ENCODE results near the gene TLCD2. TPM values are rescaled to one million over a fixed set of nuclear protein-coding genes. Genes with fewer than 3 reads are reported as not detected.
A peak's percentile ranks its signal among the peaks of the same experiment; 100 is the strongest.
"Not testable (repeated sequence)": the region's sequence is repeated elsewhere in the genome, so short reads cannot be mapped to it uniquely, and the experiment has no call there.

The TLCD2 gene, protein sequence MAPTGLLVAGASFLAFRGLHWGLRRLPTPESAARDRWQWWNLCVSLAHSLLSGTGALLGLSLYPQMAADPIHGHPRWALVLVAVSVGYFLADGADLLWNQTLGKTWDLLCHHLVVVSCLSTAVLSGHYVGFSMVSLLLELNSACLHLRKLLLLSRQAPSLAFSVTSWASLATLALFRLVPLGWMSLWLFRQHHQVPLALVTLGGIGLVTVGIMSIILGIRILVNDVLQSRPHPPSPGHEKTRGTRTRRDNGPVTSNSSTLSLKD
- 1 to 10 TPM; 3.7 to 6.0 TPM for total RNA-seq
- long read RNA-seq, full-length matches to known transcripts, result 1 of 1 reads
- long read RNA-seq, partial matches to known transcripts, result 0 of 1 reads
- long read RNA-seq, other reads (novel, unspliced or antisense), result 0 of 1 reads

DNA sequence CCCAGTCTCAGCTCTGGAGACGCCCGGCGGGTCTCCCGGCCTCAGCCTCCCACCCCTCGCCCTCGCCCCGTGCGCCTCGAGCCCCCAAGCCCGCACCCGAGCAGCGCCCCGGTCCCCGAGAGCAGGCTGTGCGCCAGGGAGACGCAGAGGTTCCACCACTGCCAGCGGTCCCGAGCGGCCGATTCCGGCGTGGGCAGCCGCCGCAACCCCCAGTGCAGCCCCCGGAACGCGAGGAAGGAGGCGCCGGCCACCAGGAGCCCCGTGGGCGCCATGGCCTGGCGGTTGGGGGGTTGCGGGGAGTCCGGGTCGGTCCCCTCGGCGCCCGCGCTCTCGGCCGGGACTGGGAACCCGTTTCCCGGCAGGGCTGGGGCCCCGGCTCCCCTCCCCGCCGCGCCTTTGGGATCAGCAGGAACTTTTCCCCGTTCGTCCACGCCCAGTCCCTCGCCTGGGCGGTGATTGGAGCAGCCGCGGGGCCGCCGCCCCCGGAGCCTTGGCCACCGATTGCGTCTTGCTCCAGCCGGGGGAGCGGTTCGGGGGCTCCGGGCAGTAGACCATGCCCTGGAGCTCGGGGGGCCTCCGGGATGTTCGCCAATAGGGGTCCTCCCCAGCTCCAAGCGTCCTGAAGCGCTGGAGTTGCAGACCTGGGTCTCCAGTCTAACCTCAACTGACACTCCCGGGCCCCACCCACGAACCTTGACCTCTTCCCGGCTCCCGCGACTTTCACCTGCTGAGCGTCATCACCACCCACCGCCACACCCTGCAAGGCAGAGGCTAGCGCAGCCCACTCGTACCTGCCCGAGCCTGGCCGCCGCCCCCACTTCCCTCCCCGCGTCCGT lies at the start of gene TLCD2:
Gene TLCD2, minus strand, starts transcription at position 407 of the 836 bp plus-strand sequence. Its CDS starts 135 bp downstream, at position 272.
- ATAC-seq (peak; percentile 50 to 58), DNase-seq (peak; percentile 89)
- intact Hi-C loops (cut with DNase I), result loop anchor here in 1 of 2 donors (5.0 kb wide), 1 partner anchor 38 kb away; no protein-coding TSS in a partner anchor

DNA sequence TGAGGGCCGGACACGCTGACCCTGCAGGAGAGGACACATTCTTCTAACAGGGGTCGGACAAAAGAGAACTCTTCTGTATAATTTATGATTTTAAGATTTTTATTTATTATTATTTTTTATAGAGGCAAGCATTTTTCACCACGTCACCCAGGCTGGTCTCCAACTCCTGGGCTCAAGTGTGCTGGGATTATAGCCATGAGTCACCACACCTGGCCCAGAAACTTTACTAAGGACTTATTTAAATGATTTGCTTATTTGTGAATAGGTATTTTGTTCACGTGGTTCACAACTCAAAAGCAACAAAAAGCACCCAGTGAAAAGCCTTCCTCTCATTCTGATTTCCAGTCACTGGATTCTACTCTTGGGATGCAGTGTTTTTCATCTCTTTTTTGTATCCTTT lies 49.4 kb upstream of the TLCD2 start:
- ATAC-seq (no peak), DNase-seq (no peak)
- intact Hi-C loops (cut with DNase I), result no loop called here

DNA sequence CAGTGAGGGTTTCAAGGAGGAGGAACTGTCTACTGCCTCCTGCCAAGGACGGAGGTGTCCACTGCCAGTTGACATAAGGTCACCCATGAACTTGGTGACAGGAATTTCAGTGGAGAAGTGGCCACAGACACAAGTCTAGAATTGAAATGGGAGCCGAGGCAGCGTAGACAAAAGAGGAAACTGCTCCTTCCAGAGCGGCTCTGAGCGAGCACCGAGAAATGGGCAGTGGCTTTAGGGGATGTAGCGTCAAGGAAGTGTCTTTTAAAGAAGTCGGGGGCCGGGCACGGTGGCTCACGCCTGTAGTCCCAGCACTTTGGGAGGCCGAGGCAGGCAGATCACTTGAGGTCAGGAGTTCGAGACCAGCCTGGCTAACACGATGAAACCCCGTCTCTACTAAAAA lies 48.6 kb upstream of the TLCD2 start:
- DNase-seq, result no peak
- ATAC-seq, result no peak
- intact Hi-C loops (cut with DNase I), result no loop called here

DNA sequence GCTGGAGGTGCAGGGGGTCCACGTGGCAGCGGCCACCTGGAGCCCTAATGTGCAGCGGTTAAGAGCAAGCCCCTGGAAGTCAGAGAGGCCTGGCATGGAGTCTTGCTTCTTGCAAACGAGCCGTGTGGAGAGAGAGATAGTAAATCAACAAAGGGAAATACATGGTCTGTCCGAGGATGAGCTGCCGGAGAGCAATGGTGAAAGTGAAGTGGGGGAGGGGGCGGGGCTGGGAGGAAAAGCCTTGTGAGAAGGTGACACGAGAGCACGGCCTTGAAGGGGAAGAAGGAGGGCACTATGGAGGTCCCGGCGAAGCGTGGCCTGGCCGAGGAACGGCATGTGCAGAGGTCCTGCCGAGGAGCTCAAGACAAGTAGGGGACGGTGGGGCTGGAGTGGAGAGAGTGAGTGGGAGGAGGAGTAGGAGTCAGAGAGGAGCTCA lies 45.7 kb upstream of the TLCD2 start:
- DNase-seq (no peak), ATAC-seq (no peak)
- intact Hi-C loops (cut with DNase I), result no loop called here

DNA sequence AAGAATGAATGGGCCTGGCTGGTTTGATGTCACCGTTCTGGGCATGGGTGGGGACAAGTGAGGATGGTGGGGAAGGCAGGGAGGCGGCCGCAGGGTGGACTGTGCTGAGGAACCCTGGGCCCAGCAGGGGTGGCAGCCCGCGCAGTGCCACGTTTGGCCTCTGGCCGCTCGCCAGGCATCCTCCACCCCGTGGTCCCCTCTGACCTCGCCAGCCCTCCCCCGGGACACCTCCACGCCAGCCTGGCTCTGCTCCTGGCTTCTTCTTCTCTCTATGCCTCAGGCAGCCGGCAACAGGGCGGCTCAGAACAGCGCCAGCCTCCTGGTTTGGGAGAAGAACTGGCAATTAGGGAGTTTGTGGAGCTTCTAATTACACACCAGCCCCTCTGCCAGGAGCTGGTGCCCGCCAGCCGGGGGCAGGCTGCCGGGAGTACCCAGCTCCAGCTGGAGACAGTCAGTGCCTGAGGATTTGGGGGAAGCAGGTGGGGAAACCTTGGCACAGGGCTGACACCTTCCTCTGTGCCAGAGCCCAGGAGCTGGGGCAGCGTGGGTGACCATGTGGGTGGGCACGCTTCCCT lies 45.2 kb upstream of the TLCD2 start:
- ATAC-seq (peak in 1 of 2 donors; percentile 42), DNase-seq (no peak)
- intact Hi-C loops (cut with DNase I), result no loop called here

DNA sequence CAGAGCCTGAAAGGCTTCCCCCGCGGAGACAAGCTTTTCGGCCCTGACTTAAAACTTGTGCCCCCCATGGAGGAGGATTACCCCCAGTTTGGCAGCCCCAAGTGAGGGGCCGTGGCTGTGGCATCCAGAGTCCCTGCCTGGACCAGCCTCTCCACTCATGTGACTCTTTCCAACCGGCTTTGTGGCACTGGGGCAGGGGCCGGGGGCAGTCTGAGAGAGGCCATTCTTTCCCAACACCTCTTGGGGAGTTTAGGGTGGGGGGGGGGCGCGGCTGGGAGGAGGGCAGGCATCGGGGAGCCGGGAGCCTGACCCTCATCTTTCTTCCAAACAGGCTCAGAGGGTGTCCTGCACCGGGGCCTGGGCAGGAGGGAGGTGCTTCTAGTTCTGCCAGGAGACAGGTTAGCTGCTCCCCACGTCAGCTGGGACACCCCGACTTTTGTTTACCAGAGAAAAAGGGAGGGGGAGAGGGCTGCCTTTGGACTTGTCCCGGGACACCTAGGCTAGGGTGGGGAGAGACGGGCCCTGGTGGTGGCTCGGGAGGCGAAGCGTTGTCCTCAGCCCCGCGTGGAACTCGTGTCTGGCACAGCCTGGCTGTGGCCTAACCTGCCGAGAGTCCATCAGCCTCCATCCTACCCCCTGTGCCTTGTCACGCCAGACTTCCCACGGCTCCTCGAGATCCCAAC lies 44.4 kb upstream of the TLCD2 start:
- intact Hi-C loops (cut with DNase I), result no loop called here
- DNase-seq (no peak), ATAC-seq (no peak)

DNA sequence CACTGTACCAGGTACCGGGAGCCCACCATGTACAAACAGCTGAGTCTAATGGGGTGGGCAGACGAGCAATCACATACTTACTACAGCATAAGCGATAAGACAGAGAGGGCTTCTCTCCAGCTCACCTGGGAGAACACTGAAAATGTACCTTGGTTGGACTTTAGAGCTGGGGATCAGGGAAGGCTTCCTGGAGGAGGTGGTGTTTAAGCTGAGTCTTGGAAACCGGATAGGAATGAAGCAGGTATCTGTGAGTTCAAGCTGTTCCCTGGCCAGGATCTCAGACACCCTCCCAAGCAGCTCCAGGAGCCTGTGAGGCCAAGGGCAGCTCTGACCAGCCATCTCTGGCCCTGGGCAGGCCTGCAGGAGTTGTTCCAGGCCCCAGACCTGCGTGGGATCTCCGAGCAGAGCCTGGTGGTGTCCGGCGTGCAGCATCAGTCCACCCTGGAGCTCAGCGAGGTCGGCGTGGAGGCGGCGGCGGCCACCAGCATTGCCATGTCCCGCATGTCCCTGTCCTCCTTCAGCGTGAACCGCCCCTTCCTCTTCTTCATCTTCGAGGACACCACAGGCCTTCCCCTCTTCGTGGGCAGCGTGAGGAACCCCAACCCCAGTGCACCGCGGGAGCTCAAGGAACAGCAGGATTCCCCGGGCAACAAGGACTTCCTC lies 43.7 kb upstream of the TLCD2 start:
- ATAC-seq, result no peak
- DNase-seq, result no peak
- intact Hi-C loops (cut with DNase I), result no loop called here

DNA sequence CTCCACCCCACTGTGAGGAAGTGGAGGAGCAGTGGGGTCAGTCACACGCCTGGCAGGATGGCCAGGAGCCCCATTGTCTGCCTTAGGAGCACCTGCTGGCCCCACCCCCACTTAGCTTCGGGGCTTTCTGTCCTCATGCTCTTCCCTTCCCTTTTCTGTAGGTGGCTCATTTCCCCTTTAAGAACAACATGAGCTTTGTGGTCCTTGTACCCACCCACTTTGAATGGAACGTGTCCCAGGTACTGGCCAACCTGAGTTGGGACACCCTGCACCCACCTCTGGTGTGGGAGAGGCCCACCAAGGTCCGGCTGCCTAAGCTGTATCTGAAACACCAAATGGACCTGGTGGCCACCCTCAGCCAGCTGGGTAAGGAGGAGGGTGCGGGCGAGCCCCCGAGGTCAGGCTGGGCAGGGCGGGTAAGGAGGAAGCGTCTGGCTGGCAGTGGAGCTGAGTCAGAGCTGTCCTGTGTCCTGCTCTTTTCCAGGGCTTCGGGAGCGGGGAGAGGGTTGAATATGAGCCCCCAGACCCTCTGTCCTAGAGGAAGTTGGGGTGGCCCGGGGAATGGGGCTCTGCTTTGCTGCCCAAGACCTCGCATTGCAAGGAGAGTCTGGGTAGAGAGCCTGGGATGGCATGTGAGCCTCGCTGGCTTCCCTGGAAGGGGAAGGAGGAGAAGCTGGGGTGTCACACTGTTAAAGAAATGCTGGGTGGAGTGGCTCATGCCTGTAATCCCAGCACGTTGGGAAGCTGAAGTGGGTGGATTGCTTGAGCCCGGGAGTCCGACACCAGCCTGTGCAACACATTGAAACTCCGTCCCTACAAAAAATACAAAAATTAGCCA lies 42.5 kb upstream of the TLCD2 start:
- intact Hi-C loops (cut with DNase I), result no loop called here
- peak in 1 of 2 donors; percentile 71 for ATAC-seq
- DNase-seq, result no peak

DNA sequence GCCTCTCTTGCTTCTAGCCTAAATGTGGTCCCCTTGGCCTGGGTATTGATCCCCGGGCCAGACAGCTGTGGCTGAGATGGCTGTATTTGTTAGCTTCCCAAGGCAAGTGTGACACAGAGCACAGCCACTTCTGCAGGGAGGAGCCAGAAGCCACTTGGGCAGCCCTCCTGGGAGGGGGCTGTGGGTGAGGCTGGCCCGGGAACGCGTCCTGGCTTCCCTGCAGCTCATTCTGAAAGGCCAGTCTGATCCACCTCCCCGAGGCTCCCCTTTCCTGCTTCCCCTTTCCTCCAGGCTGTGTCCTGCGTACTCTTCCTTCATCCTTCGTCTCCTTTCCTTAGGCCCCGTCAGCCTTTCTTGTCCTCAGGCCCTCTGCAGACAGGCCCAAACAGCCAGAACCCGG lies 40.5 kb upstream of the TLCD2 start:
- ATAC-seq (no peak), DNase-seq (no peak)
- intact Hi-C loops (cut with DNase I), result no loop called here

DNA sequence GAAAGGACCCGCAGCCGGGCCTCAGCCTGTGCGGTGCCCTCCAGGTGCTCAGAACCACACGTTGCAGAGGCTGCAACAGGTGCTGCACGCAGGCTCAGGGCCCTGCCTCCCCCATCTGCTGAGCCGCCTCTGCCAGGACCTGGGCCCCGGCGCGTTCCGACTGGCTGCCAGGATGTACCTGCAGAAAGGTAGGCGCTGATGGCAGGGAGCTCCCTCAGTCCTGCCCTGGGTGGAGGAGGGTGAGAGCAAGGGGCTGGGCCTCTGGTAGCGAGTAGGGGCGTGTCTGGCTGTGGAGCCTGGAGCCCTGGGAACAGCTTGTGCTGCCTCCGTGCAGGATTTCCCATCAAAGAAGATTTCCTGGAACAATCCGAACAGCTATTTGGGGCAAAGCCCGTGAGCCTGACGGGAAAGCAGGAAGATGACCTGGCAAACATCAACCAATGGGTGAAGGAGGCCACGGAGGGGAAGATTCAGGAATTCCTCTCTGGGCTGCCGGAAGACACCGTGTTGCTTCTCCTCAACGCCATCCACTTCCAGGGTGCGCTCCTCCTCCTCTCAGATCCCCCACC lies 36.9 kb upstream of the TLCD2 start:
- intact Hi-C loops (cut with DNase I), result no loop called here
- ATAC-seq (peak; percentile 21 to 74), DNase-seq (peak; percentile 69)

DNA sequence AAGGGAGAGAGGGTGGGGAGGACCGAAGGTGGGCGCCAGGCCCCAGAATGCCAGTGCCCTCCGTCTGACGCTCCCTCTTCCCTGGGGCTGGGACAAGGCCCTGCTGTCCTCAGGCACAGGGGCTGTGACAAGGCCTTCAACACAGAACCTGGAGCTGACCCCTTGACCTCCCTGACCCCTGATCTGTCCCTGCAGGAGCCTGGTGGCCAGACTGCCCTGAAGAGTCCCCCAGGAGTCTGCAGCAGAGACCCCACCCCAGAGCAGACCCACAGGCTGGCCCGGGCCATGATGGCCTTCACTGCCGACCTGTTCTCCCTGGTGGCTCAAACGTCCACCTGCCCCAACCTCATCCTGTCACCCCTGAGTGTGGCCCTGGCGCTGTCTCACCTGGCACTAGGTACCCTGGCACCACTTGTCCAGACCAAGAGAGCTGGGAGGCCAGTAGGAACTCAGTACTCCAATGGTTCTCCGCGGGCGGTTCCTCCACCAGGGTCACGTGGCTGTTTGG lies 35.4 kb upstream of the TLCD2 start:
- no peak for DNase-seq
- no peak for ATAC-seq
- intact Hi-C loops (cut with DNase I), result no loop called here

DNA sequence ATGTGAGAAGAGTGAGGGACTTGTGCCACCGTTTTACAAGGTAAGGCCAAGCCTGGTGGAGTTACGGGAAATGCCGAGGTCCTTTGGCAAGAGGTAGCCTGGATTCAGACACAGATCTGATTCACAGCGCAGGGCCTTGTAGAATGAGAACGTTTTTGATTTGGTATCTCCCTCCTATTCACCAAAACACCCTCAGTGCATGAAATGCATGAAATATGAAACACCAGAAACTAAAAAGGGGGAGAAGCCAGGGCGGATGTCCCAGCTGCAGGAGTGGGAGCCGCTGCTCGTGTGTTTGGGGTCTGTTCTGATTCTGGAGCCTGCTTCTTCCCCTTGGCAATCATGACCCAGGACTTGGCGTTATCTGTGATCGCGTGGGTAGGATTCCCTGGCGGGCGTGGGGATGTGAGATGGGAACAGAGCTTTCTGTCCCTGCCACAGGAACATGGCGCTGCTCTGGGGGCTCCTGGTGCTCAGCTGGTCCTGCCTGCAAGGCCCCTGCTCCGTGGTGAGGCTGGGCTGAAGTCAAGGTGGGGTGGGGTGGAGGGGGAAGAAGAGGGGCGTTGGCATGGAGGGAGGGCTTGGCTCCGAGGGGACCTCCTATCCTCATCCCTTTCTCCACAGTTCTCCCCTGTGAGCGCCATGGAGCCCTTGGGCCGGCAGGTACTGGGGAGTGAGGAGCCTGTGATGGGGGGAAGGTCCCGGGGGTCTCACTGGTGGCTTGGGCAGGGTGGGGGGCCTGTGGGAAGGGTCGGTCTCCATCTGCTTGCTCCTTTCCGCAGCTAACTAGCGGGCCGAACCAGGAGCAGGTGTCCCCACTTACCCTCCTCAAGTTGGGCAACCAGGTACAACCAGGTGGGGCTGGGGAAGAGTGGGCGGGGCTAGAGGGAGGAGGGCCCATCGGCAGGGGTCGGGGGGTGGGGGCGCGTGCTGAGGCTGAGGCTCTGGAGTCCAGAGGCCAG lies 34.7 kb upstream of the TLCD2 start:
- intact Hi-C loops (cut with DNase I), result no loop called here
- DNase-seq (peak; percentile 24), ATAC-seq (peak in 1 of 2 donors; percentile 20)

DNA sequence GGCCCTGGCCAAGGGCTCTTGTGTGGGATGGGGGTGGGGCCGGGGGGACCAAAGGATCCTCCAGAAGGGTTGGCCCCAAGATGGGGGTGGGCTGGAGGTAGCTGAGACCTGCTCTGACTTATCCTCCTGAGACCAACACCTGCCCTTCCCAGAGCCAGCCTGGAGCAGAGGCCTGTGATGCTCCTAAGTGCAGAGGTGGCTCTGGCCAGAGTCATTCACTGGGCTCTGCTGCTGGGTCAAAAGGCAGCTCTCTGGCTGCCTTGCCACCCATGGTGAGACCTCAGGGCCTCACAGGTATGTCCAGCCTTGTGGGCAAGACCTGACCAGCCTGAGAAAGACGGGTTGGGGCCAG lies 32.9 kb upstream of the TLCD2 start:
- DNase-seq (no peak), ATAC-seq (peak in 1 of 2 donors; percentile 28)
- intact Hi-C loops (cut with DNase I), result no loop called here

DNA sequence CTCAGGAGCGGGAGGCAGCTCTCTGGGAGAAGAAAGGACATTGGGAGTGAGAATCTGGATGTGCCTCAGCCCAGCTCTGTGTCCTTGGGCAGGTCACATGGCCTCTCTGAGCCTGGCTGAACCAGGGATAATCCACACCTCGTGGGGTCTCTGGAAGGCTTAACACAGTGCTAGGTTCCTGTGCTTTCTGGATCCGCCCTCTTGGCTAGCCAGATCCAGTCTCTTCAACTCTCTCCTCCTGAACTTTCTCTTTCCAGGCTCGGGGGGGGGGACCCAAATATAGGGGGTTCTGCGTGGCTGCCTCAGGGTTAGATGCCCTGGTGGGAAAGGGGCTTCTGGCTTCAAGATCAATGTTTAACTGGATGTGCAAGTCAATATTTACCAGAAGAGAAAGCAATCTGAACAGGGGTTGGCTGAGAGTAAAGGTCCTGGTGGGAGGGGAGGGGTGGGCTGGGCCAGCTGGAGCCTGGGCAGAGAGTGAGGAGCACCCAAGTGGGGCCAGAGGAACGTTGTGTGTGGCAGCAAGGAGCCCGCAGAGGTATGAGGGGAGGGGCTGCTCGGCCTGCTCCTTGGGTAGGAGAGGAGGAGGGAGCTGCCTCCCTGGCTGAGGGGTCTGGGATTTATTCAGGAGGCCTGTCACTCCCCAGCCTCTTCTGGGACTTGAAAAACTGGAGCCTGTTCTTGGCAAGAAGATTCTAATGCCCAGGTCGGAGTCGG lies 32.4 kb upstream of the TLCD2 start, which contains the start of gene SERPINF2:
Gene SERPINF2, plus strand, starts transcription at position 501 of the 717 bp plus-strand sequence. CDS start 2,125 bp downstream, outside the sequence.
- no peak for DNase-seq
- ATAC-seq, result no peak
- intact Hi-C loops (cut with DNase I), result no loop called here

DNA sequence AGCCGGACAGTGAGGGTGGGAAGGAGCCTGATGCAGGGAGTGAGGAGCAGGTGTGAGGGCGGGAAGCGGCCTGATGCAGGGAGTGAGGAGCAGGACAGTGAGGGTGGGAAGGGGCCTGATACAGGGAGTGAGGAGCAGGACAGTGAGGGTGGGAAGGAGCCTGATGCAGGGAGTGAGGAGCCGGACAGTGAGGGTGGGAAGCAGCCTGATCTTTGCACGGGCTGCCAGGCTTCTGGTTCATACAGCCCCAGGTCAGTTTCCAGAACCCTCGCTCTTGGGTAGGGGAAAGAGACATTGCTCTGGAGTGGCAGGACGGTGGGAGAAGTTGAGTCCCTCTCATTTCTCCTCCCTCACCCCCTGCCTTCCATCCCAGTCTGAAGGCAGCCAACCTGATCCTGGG lies 31.7 kb upstream of the TLCD2 start:
- intact Hi-C loops (cut with DNase I); ATAC-seq; DNase-seq: not testable (repeated sequence)
